Measurements from ENCODE around the gene SLC25A42.

The SLC25A42 gene

GRCh38 chr19:19081642-19082151 lies 17.9 kb downstream of the SLC25A42 start:
- no peak overlapping the region for H3K4me2 ChIP-seq (ENCODE audit: low read depth, low read length)
- H3K4me1 ChIP-seq (ENCODE audit: low read length): no peaks in the 10 kb centered on the region
- H3F3A ChIP-seq (ENCODE audit: insufficient read depth, low read length): no peaks in the 10 kb centered on the region
- peaks cover 69% of the 10 kb centered on the region for H3K79me2 ChIP-seq (ENCODE audit: low read length)
- no peaks in the 10 kb centered on the region for H4K20me1 ChIP-seq (ENCODE audit: insufficient read depth, low read length)
- DNase-seq: no peak
- H3K4me3 ChIP-seq (ENCODE audit: low read length): no peak overlapping the region
- no peaks in the 10 kb centered on the region for H3K9me2 ChIP-seq (replicated peaks; ENCODE audit: insufficient read depth, low read length)
- no peaks in the 10 kb centered on the region for H3K36me3 ChIP-seq (replicated peaks; ENCODE audit: insufficient read depth, low read length)
- no peak for TF ChIP-seq EZH2 (optimal IDR thresholded peaks at IDR 0.05; ENCODE audit: low read depth, low read length)
- no peak for TF ChIP-seq EZH2phosphoT487 (IDR thresholded peaks at IDR 0.05; ENCODE audit: low read length)
- no peak for TF ChIP-seq CTCF (IDR thresholded peaks at IDR 0.05; ENCODE audit: low read length)
- no peaks in the 10 kb centered on the region for H3K9me3 ChIP-seq (replicated peaks; ENCODE audit: insufficient read depth, low read length)
- no peak overlapping the region for H3K27ac ChIP-seq (ENCODE audit: low read length)
- H3K27me3 ChIP-seq (replicated peaks; ENCODE audit: insufficient read depth, low read length): no peaks in the 10 kb centered on the region
- no peak overlapping the region for H2AFZ ChIP-seq (ENCODE audit: low read length)
- no peak overlapping the region for H3K9ac ChIP-seq (ENCODE audit: low read length)

GRCh38 chr19:19083413-19084178 lies 19.8 kb downstream of the SLC25A42 start:
- no peaks in the 10 kb centered on the region for H3K9me3 ChIP-seq (replicated peaks; ENCODE audit: insufficient read depth, low read length)
- no peaks in the 10 kb centered on the region for H4K20me1 ChIP-seq (ENCODE audit: insufficient read depth, low read length)
- H3K4me3 ChIP-seq (ENCODE audit: low read length): no peak overlapping the region
- H3K36me3 ChIP-seq (replicated peaks; ENCODE audit: insufficient read depth, low read length): no peaks in the 10 kb centered on the region
- TF ChIP-seq EZH2phosphoT487 (IDR thresholded peaks at IDR 0.05; ENCODE audit: low read length): no peak
- no peak for TF ChIP-seq CTCF (IDR thresholded peaks at IDR 0.05; ENCODE audit: low read length)
- no peak for TF ChIP-seq EZH2 (optimal IDR thresholded peaks at IDR 0.05; ENCODE audit: low read depth, low read length)
- H3K9me2 ChIP-seq (replicated peaks; ENCODE audit: insufficient read depth, low read length): no peaks in the 10 kb centered on the region
- H3K4me1 ChIP-seq (ENCODE audit: low read length): no peaks in the 10 kb centered on the region
- peaks cover 54% of the 10 kb centered on the region for H3K79me2 ChIP-seq (ENCODE audit: low read length)
- no peak for DNase-seq
- no peak overlapping the region for H3K9ac ChIP-seq (ENCODE audit: low read length)
- no peak overlapping the region for H3K27ac ChIP-seq (ENCODE audit: low read length)
- H3K4me2 ChIP-seq (ENCODE audit: low read depth, low read length): no peak overlapping the region
- H2AFZ ChIP-seq (ENCODE audit: low read length): no peak overlapping the region
- H3F3A ChIP-seq (ENCODE audit: insufficient read depth, low read length): no peaks in the 10 kb centered on the region
- H3K27me3 ChIP-seq (replicated peaks; ENCODE audit: insufficient read depth, low read length): no peaks in the 10 kb centered on the region

DNA sequence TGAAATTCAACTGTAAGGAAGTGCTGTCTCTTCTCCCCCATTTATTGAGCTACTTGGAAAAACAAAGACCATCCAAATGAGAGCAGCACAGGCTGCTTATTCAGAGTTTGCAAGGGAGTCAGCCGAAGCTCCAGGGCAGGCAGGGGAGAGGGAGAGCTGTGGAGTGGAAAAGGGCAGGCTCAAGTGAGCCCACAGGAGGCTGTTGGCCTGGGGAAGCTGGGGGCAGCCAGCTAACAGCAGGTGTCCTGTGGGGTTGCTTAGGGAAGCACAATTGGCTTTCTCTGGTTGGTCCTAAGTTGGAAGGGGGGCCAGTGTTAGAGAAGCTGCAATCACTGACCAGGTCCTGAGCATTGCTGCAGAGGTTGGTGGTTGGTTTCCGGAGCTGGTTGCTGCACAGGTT lies 23.9 kb downstream of the SLC25A42 start:
- Histone ChIP-seq H3K4me1 (ENCODE audit: low read length) (no peaks in the 10 kb centered on the region), H3K9me2 (replicated peaks; ENCODE audit: insufficient read depth, low read length) (no peaks in the 10 kb centered on the region), H3K79me2 (ENCODE audit: low read length) (peaks cover 39% of the 10 kb centered on the region), H3K27ac (ENCODE audit: low read length) (no peak overlapping the region), H3K4me2 (ENCODE audit: low read depth, low read length) (no peak overlapping the region), H3K9me3 (replicated peaks; ENCODE audit: insufficient read depth, low read length) (no peaks in the 10 kb centered on the region), H3K9ac (ENCODE audit: low read length) (no peak overlapping the region), H3F3A (ENCODE audit: insufficient read depth, low read length) (no peaks in the 10 kb centered on the region), H3K4me3 (ENCODE audit: low read length) (no peak overlapping the region), H3K36me3 (replicated peaks; ENCODE audit: insufficient read depth, low read length) (no peaks in the 10 kb centered on the region), H4K20me1 (ENCODE audit: insufficient read depth, low read length) (no peaks in the 10 kb centered on the region), H3K27me3 (replicated peaks; ENCODE audit: insufficient read depth, low read length) (no peaks in the 10 kb centered on the region), H2AFZ (ENCODE audit: low read length) (no peak overlapping the region)
- no peak for TF ChIP-seq EZH2 (optimal IDR thresholded peaks at IDR 0.05; ENCODE audit: low read depth, low read length)
- DNase-seq: no peak

GRCh38 chr19:19094513-19094912 lies 30.7 kb downstream of the SLC25A42 start:
- Histone ChIP-seq H3K4me2 (ENCODE audit: low read depth, low read length) (no peak overlapping the region), H3K9me2 (replicated peaks; ENCODE audit: insufficient read depth, low read length) (no peaks in the 10 kb centered on the region), H4K20me1 (ENCODE audit: insufficient read depth, low read length) (no peaks in the 10 kb centered on the region), H3K9me3 (replicated peaks; ENCODE audit: insufficient read depth, low read length) (no peaks in the 10 kb centered on the region), H3K36me3 (replicated peaks; ENCODE audit: insufficient read depth, low read length) (no peaks in the 10 kb centered on the region), H3K9ac (ENCODE audit: low read length) (no peak overlapping the region), H3K27ac (ENCODE audit: low read length) (no peak overlapping the region), H3K79me2 (ENCODE audit: low read length) (peaks cover 23% of the 10 kb centered on the region), H2AFZ (ENCODE audit: low read length) (no peak overlapping the region), H3F3A (ENCODE audit: insufficient read depth, low read length) (no peaks in the 10 kb centered on the region), H3K27me3 (replicated peaks; ENCODE audit: insufficient read depth, low read length) (no peaks in the 10 kb centered on the region), H3K4me3 (ENCODE audit: low read length) (no peak overlapping the region), H3K4me1 (ENCODE audit: low read length) (no peaks in the 10 kb centered on the region)
- no peak for DNase-seq
- TF ChIP-seq EZH2phosphoT487 (IDR thresholded peaks at IDR 0.05; ENCODE audit: low read length): no peak
- no peak for TF ChIP-seq EZH2 (optimal IDR thresholded peaks at IDR 0.05; ENCODE audit: low read depth, low read length)
- no peak for TF ChIP-seq CTCF (IDR thresholded peaks at IDR 0.05; ENCODE audit: low read length)
